HepG2 (cell line): Measurements from ENCODE around the gene URAD. TPM values are rescaled to one million over a fixed set of nuclear protein-coding genes. Genes with fewer than 3 reads are reported as not detected.

Source experiments
- ATAC-seq: fragments of 200-7000 bp; cut with Tn5 transposase; 3 replicates; pipeline ENCODE4 v1.9.1; 2020; ENCODE audit warnings: mild to moderate bottlenecking, moderate library complexity
- BruUV-seq: library from RNA; stranded (reverse); fragments of 400-500 nt; replicated peaks from 2 replicates; lab custom pipeline; 2021; lab: Mats Ljungman, UMichigan
- CTCF ChIA-PET: fragments of 300-600 bp; formaldehyde crosslinking; extraction: SDS; loops from one replicate; lab custom pipeline; 2021; ENCODE audit warnings: low total read pairs, inconsistent platforms, low intra/inter-chr PET ratio; lab: Yijun Ruan, JAX
- POLR2A ChIA-PET: fragments of 350-600 bp; sonication (Branson Sonifier 250); formaldehyde crosslinking; loops from one replicate; lab custom pipeline; 2020; ENCODE audit warnings: antibody characterized with exemption, inconsistent platforms; lab: Yijun Ruan, JAX
- DNase-seq: peaks from one replicate; pipeline ENCODE4 v3.0.0-alpha.2; 2015; ENCODE audit warnings: low spot score
- FAIRE-seq: peaks from 3 replicates; lab custom pipeline; 2011; peaks lifted over from hg19 to GRCh38; lab: Jason Lieb, UNC
- H2AFZ ChIP-seq: one replicate; pipeline ENCODE4 v1.6.1; 2011; ENCODE audit warnings: low read length, inconsistent platforms
- H3K27ac ChIP-seq: fragments of 300-600 bp; 3 replicates; pipeline ENCODE4 v1.8.0; 2011; ENCODE audit warnings: mixed run types, mild to moderate bottlenecking, mixed read lengths, low read length, inconsistent platforms; ENCODE audit not compliant: insufficient read depth; ENCODE audit errors: extremely low read length
- H3K27me3 ChIP-seq, 2 experiments: fragments of 200-600 bp in 1 of 2; 2 replicates in 1 of 2; 3 replicates in 1 of 2; pipeline versions ENCODE4 v1.6.0 to v1.8.0; 2011; ENCODE audit warnings: low read length in 2 of 2, mild to moderate bottlenecking in 2 of 2, moderate library complexity in 2 of 2, inconsistent platforms in 1 of 2; ENCODE audit not compliant: insufficient read depth in 2 of 2, control insufficient read depth in 1 of 2
- H3K36me3 ChIP-seq, 2 experiments: fragments of 200-600 bp in 1 of 2; replicated peaks in 1 of 2; 2 replicates in 1 of 2; 3 replicates in 1 of 2; pipeline versions ENCODE4 v1.5.1 to v1.8.0; 2011; ENCODE audit warnings: low read length in 2 of 2, inconsistent platforms in 1 of 2; ENCODE audit not compliant: insufficient read depth in 2 of 2, control insufficient read depth in 1 of 2
- H3K4me1 ChIP-seq: 2 replicates; pipeline ENCODE4 v1.5.1; 2012; ENCODE audit warnings: low read length, inconsistent platforms; ENCODE audit not compliant: insufficient read depth
- H3K4me2 ChIP-seq: 2 replicates; pipeline ENCODE4 v1.6.0; 2011; ENCODE audit warnings: low read depth, low read length, inconsistent platforms
- H3K4me3 ChIP-seq, 3 experiments: fragments of 200-600 bp in 1 of 3; sonication (generic), shearing (Covaris generic) in 1 of 3; replicated peaks in 1 of 3; 2 replicates each; pipeline ENCODE4 v1.5.1; 2011 to 2016; ENCODE audit warnings: low read length in 3 of 3, inconsistent platforms in 2 of 3, low read depth in 2 of 3, mild to moderate bottlenecking in 2 of 3, control low read depth in 1 of 3, mixed read lengths in 1 of 3; ENCODE audit not compliant: insufficient read depth in 1 of 3
- H3K79me2 ChIP-seq: one replicate; pipeline ENCODE4 v1.6.1; 2011; ENCODE audit warnings: low read length, inconsistent platforms; ENCODE audit not compliant: insufficient read depth
- H3K9ac ChIP-seq: 2 replicates; pipeline ENCODE4 v1.6.0; 2011; ENCODE audit warnings: mild to moderate bottlenecking, low read depth, low read length, inconsistent platforms; ENCODE audit not compliant: insufficient read depth
- H3K9me3 ChIP-seq: 2 replicates; pipeline ENCODE4 v1.5.1; 2012; ENCODE audit warnings: mild to moderate bottlenecking, low read length
- H4K20me1 ChIP-seq: 2 replicates; pipeline ENCODE4 v1.6.0; 2011; ENCODE audit warnings: inconsistent platforms, mild to moderate bottlenecking, low read length, moderate library complexity; ENCODE audit not compliant: insufficient read depth
- CHD4 ChIP-seq: fragments of 200-600 bp; sonication (generic); IDR thresholded peaks from 2 replicates; pipeline ENCODE4 v1.7.0; 2017; ENCODE audit warnings: mild to moderate bottlenecking, low read length, borderline replicate concordance
- CTCF ChIP-seq: sonication (generic); formaldehyde crosslinking; IDR thresholded peaks from 2 replicates; pipeline ENCODE4 v1.5.0; 2020; ENCODE audit warnings: mild to moderate bottlenecking, missing genetic modification reagents, moderate library complexity
- KAT2B ChIP-seq: fragments of 150-350 bp; IDR thresholded peaks from 2 replicates; pipeline ENCODE4 v1.6.1; 2014; ENCODE audit warnings: low read depth, low read length, borderline replicate concordance
- RAD21 ChIP-seq: fragments of 450-650 bp; formaldehyde crosslinking; IDR thresholded peaks from 2 replicates; pipeline ENCODE4 v1.5.0; 2020; ENCODE audit warnings: mild to moderate bottlenecking
- SMC3 ChIP-seq: IDR thresholded peaks from 2 replicates; pipeline ENCODE4 v1.6.1; 2011; ENCODE audit warnings: low read length, improper control_type of control experiment
- STAG1 ChIP-seq: sonication (generic); formaldehyde crosslinking; IDR thresholded peaks from 2 replicates; pipeline ENCODE4 v1.4.0; 2020; ENCODE audit warnings: missing genetic modification reagents
- TCF12 ChIP-seq, 2 experiments: fragments of 450-650 bp in 1 of 2; sonication (generic) in 1 of 2; formaldehyde crosslinking in 1 of 2; IDR thresholded peaks; 2 replicates each; pipeline versions ENCODE4 v1.6.1 to v1.8.0; 2017 to 2022; ENCODE audit warnings: antibody characterized with exemption in 1 of 2, mild to moderate bottlenecking in 1 of 2, missing genetic modification reagents in 1 of 2, moderate library complexity in 1 of 2
- ZFAT ChIP-seq: sonication (generic); formaldehyde crosslinking; conservative IDR thresholded peaks from 2 replicates; pipeline ENCODE4 v1.8.1; 2023; ENCODE audit warnings: missing genetic modification reagents, inconsistent platforms
- ZFX ChIP-seq: sonication (generic); formaldehyde crosslinking; IDR thresholded peaks from 2 replicates; pipeline ENCODE4 v1.4.0; 2020; ENCODE audit warnings: mild to moderate bottlenecking, low read depth, missing genetic modification reagents, moderate library complexity
- ZFY ChIP-seq: sonication (generic); formaldehyde crosslinking; IDR thresholded peaks from 2 replicates; pipeline ENCODE4 v1.4.0; 2020; ENCODE audit warnings: missing genetic modification reagents
- ZKSCAN8 ChIP-seq: IDR thresholded peaks from 2 replicates; pipeline ENCODE4 v1.6.1; 2016; ENCODE audit warnings: borderline replicate concordance, missing genetic modification reagents, missing compliant biosample characterization
- WGBS: methylation state at CpG from one replicate; pipeline ENCODE4 v1.1.6; 2017; ENCODE audit warnings: low lambda C conversion rate; 5-methylcytosine and 5-hydroxymethylcytosine counted together
- in situ Hi-C: cut with HindIII; loops from 2 replicates; pipeline ENCODE4 v1.10.0; 2017; ENCODE audit warnings: low pct_unique_long_range_greater_than_20kb; ENCODE audit not compliant: extremely low pct_ligation_motif_present
- intact Hi-C: fragments of 100-400 bp; cut with micrococcal nuclease; formaldehyde crosslinking; loops from one replicate; pipeline ENCODE4 v1.10.0; 2022; ENCODE audit not compliant: unreplicated experiment
- polyA plus RNA-seq, 8 experiments: library from polyadenylated mRNA; depleted of rRNA in 3 of 8; stranded (reverse) in 7 of 8; unstranded in 1 of 8; fragments of >200 nt; fragmentation: Illumina TruSeq in 4 of 8; extraction: Trizol in 4 of 8; gene quantifications; 2 replicates each; pipeline versions ENCODE4 v1.2.1 to v1.2.3, GENCODE V29; 2011 to 2016; ENCODE audit warnings: low read depth in 4 of 8, missing spikeins in 1 of 8, mixed read lengths in 1 of 8; ENCODE audit not compliant: insufficient read depth in 1 of 8
- total RNA-seq, 5 experiments: library from RNA; depleted of rRNA; stranded (reverse); fragments of >200 nt; fragmentation: Illumina TruSeq; extraction: Trizol; gene quantifications; 2 replicates each; pipeline ENCODE4 v1.2.3, GENCODE V29; 2016; ENCODE audit warnings: low read depth in 1 of 5

The URAD gene
- total and polyA plus RNA-seq, 2 of the 13 experiments (the other 11 are each of a cell fraction or from before 2014, with no cell fraction given) = not detected

GRCh38 chr13:27997904-27998522 is 9.5 kb upstream of the URAD start:
- ChIA-PET CTCF (interaction anchor here (0.9 to 1.6 kb wide), 2 partner anchors 129 to 636 kb away, joined by 3 to 5 read pairs; no protein-coding TSS in a partner anchor), POLR2A (no interaction called here)
- no peaks in the 10 kb centered on the region for H3K9me3 ChIP-seq
- H2AFZ ChIP-seq = no peak overlapping the region
- H3K4me1 ChIP-seq = peaks cover 8% of the 10 kb centered on the region; the same call in 1 of the 2 replicates
- WGBS = 2% methylated on average over 7 of the region's 7 CpGs
- in situ Hi-C loops = loop anchor here (25.0 kb wide), 1 partner anchor 511 kb away; no protein-coding TSS in a partner anchor
- TF ChIP-seq ZKSCAN8 (CRISPR knock-in tag) (no peak), CHD4 (no peak), STAG1 (peak; percentile 81), ZFAT (no peak), ZFY (CRISPR knock-in tag) (peak; percentile 67), CTCF (CRISPR knock-in tag) (peak; percentile 78), KAT2B (no peak), ZFX (peak; percentile 69), RAD21 (CRISPR knock-in tag) (peak; percentile 58; the same call in 1 of the 2 replicates), SMC3 (peak; percentile 52; the same call in 1 of the 2 replicates), TCF12 (IDR thresholded peaks at IDR 0.05) (no peak), TCF12 (CRISPR knock-in tag; IDR thresholded peaks at IDR 0.05) (no peak)
- H3K27ac ChIP-seq = no peak overlapping the region
- H3K36me3 ChIP-seq = no peaks in the 10 kb centered on the region
- no peak overlapping the region for H3K4me2 ChIP-seq
- intact Hi-C loops = loop anchor here (5.0 kb wide), 2 partner anchors 166 to 626 kb away; no protein-coding TSS in a partner anchor
- DNase-seq = peak; percentile 48
- peak; percentile 74 for FAIRE-seq
- H3K4me3 ChIP-seq = no peak overlapping the region
- no peaks in the 10 kb centered on the region for H3K79me2 ChIP-seq
- H3K27me3 ChIP-seq = no peaks in the 10 kb centered on the region
- BruUV-seq = no TSS peak
- ATAC-seq = peak; percentile 94
- no peak overlapping the region for H3K9ac ChIP-seq
- H4K20me1 ChIP-seq = no peaks in the 10 kb centered on the region
